ENCODE data around the gene GPC3.
"Not testable (repeated sequence)": the region's sequence is repeated elsewhere in the genome, so short reads cannot be mapped to it uniquely, and the experiment has no call there.

GPC3 gene

DNA sequence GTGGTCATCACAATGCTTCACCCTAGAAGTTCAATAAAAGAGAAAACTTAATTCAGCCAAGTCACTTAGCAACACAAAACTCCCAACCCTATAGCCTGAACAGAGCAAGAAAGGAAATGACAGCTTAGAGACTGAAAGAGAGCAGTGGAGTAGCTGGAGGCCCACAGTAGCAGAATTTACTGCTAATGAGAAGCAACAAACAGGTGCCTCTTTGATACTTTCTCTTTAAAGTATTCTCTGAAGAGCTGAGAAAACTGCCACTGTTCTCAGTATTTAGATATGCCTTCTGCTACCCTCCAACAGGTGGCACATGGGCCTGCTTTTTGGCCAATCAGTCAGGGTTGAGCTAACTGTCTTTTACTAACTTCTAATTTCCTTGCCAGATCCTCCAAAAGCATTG is 240.0 kb downstream of the GPC3 start:
- DNase-seq: no peak

DNA sequence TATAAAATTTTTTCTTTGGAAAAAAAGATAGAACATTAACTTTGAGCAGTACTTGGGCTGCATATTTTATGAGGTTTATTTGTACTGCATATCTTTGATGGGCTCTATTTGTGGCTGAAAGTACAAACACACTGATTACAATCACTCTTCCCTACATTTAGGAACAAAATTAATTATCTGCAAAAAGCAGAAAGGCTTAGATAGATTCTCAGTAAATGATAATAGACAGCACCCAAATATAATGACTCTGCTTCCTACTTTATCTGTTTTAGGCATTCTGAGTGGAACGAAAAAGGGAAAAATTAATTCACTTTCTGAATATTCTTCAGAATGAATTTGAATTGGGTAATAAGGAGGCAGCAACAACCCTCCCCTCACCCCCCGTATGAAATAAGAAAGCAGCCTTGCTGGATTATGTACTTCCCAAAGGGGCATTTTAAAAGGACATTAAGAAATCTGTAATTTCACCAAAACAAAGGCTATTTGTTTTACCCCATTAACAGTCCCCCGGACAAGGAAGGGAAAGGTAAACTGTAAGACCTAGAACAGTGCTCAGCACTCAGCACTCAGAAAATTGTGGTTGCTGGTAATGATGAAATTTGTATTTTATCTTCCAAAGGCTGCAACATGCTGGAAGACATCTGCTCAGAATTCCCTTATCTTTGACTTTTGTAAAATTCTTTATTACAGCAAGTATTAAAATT is 242.6 kb downstream of the GPC3 start:
- no peak for DNase-seq

DNA sequence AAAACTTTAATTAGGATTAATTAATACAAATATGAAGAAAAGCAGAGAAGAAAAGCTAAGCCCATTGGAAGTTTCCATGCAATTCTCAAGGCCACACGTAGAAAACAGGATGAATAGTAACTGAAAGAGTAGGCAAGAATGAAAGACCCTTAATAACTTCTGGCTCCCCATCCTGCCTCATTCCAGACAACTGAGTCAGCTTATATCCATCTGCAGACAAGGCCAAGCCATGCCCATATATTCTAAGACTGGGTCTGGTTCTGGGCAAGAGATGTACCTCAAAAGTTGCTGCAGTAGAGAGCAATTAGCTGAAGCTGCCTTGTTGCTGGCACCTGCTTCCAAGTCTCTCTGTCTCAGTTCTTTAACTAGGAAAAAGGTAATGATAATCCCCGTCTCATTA is 244.1 kb downstream of the GPC3 start:
- no peak for DNase-seq

DNA sequence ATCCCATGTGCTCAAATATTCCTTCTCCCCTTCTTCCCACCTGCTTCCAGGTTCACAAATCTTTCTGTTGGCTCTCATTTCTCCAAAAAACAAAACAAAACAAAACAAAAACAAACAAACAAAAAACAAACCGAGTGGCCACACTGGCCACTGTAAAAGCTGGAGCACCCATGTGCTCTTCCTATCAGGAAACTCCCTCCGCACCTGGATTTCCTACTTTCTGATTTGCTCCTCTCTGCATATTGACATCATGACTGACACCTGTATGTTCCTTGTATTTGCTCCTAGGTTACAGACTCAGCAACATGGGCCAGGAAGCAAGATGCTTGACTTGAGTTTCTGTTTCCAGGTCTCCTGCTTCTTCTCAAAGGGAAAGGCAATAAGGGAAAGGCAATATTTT is 258.8 kb downstream of the GPC3 start:
- DNase-seq: no peak

DNA sequence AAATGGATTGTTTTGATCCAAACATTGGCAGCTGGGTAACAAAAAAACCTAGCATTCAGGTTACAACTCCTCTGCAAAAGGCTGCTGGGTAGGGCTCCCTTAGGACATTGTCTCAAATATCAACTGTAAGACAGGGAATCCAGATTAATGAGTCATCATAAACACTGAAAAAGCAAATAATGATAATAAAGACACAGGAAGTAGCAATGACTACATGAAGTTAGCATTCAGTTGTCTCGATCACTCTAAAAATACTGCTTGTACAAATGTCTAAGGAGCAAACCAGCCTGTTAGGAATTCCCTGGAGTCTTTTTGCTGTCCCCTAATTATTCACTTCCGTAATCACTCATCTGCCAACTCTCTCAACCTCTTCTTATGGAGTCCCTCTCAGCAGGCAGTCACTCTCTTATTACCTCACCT is 259.2 kb downstream of the GPC3 start:
- DNase-seq: peak; percentile 22

DNA sequence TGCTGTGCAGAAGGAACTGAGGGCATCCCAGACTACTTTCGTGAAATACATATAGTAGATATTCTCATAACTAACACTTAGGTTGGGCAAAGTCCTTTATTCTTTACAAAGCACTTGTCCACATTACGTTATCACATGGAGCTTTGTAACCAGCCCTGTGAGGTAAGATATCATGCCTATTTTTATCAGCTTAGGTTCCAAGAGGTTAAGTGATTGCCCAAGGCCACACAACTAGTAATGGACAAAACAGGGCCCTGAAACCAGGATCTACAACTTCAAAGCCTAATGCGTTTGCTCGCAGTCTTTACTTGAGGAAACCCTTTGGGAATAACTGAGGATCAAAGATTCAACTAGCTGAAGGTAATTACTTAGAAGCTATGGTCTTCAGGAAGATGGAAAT is 261.5 kb downstream of the GPC3 start:
- no peak for DNase-seq

DNA sequence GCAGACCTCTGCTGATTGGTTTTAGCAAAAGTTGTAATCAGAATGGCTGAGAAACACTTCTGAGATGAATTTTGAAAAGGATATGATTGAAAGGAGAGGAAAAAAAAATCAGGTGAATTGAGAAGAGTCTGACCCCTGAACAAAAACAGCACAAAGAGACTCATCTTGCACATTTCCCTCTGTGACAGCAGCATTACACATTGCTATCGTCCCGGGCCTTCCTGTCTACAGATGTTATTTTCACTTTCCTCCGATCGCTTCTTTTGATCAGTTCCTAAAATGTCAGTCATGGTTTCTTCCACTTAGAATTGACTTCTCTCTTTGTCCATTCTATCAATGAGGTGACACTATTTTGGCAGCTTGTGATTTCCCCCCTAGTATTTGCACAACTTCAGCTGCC is 262.6 kb downstream of the GPC3 start:
- no peak for DNase-seq

DNA sequence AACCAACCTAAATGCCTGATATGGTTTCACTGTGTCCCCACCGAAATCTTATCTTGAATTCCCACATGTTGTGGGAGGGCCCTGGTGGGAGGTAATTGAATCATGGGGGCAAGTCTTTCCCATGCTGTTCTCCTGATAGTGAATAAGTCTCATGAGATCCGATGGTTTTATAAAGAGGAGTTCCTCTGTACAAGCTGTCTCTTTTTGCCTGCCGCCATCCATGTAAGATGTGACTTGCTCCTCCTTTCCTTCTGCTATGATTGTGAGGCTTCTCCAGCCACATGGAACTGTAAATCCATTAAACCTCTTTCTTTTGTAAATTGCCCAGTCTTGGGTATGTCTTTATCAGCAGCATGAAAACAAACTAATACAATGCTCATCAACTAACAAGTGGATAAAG is 265.1 kb downstream of the GPC3 start:
- not testable (repeated sequence) for DNase-seq

DNA sequence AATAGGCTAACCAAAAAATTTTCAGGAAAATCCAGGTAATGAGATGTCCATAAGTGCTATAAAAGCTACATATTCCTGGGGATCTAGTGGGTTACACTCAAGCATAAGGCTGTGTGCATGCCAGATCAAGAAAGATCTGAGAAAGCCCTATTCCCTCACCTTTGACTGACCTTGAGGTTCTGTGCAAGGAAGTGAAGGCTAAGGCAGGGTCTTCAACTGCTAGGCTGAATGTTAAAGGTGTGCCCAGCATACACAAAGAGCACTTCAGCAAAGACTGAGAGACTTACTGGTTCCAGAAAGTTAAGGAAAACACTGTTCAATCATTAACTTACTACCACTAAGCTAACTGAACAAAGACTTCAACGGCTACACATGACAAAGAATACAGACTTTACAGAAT is 269.7 kb downstream of the GPC3 start:
- no peak for DNase-seq

DNA sequence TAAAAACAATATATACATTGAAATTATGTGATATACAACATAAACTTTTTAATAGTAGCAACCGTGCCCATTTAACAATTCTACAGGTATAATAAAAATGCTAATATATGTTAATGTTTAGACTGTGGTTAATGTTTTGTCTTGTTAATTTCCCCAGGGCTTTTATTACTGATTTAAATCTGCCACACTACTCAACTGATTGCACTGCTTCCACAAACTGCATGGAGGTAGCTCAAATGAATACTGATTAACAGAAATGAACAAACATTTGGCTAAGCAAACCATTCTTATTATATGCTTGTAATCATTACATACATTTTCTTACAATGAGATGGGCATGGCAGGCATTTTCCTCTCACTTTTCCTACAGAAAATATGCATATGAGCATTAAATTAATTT is 275.9 kb downstream of the GPC3 start:
- no peak for DNase-seq

DNA sequence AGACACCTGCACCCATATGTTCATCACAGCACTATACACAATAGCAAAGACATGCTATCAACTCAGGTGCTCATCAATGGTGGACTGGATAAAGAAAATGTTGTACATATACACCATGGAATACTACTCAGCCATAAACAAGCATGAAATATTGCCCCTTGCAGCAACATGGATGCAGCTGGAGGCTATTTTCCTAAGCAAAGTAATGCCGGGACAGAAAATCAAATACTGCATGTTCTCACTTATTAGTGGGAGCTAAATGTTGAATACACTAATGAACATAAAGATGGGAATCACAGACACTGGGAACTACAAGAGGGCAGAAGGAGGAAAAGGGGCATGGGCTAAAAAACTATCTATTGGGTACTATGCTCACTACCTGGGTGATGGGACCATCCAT is 278.5 kb downstream of the GPC3 start:
- no peak for DNase-seq

DNA sequence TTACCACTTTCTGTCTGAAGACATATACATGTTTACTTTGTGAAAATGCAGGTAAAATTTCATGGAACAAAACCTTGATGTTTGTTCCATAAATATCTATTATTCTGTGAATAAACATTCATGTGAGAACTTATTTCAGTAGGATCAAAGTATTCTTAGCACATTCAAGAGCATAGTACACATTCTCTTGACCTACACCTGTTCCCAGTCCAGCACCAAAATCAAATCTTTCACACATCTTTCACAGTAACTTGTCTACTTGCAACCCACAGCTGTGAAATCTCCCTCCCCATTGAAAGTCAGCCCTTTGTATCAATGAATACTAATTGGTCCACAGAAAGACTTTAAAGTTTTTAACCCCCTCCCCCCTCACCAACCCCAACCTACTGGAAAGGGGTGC is 283.2 kb downstream of the GPC3 start:
- no peak for DNase-seq

DNA sequence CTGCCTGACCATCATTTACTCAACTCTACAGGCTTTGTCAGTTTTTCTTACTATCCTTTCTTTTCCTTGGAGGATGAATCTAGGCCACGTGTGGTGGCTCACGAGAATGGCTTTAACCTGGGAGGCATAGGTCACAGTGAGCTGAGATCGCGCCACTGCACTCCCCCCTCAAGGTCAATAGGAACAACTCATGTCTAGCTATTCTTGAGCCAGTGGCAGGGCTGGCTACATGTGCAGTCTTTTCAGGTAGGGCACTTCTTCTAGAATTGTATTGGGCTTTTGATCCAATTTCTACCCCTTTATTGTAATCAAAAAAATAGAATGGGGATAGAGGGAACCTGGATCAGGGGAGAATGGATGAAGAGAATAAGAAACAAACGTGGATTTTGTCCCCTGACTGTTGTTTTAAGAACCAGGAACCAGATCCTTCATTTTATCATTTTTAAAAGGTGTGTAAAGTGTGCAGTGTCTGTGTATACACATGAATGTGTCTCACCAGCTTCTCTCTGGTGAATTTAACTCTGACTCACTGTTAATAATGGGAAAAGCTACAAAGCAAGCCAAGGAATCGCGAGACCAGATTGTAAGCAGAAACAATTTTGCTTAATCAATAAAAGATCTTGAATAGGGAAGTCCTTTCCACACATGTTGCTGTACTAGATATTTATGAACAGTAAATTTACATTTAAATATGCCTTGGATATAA is 286.2 kb downstream of the GPC3 start:
- no peak for DNase-seq

DNA sequence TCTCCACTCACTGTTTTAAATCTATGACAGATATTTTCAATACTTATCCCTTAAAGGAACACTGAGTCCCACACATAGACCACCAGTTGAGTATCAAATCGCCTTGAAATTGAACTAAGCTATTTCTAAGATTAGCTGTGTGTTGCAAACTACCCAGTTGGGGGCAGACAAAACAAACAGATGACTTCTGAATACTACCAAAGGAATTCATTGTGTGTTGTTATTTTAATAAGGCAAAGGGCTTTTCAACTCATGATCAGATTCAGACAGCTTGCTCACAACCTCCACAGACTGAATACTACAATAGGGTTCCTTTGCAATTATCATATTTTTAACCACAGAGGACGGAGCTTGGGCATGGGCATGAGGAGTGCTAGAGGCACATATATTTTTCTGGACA is 287.1 kb downstream of the GPC3 start:
- DNase-seq: no peak

DNA sequence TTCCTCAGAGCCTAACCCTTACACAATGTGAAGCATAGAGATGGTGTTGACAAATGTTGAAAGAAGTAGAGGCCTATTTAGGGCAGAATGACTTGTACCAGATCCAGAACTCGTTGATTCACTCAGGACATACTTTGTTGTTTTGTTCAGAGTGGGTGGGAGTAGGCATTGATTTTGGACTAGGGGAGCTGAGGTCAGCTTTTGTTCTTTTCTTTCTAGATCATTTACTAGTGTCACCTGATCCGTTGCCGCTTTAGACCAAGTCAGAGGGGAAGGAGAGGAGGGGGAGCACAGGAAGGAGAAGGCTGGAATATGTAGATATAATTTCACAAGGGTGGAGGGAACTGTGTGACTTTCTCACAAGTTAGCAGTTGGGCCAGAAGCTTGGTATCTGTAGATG is 287.7 kb downstream of the GPC3 start:
- no peak for DNase-seq

DNA sequence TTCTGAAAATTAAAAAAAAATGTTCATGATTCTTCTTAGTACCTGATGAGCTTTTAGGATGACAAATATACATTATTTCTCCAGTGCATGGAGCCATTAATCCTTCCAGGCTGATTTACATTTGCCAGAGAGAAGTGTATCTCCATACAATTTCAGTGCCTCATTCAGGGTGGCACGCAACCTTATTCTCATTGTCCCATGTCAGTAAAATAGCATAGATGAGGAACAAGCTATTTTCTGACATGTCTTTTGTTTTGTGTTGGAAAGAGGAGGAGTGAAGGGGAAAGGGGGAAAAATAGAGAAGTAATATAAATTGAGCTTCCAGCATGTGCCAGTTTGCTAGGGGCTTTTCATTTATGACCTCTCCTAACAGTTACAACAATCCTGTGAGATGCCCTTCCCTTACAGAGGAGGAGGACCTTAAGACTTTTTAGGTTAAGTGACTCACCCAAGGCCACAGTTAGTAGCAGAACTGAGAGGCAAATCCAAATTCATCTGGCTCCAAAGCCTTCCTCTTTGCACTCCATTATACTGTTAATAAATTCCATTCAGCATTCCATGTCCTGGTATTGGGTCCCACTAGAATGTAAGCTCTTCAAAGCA is 295.3 kb downstream of the GPC3 start:
- DNase-seq: no peak

DNA sequence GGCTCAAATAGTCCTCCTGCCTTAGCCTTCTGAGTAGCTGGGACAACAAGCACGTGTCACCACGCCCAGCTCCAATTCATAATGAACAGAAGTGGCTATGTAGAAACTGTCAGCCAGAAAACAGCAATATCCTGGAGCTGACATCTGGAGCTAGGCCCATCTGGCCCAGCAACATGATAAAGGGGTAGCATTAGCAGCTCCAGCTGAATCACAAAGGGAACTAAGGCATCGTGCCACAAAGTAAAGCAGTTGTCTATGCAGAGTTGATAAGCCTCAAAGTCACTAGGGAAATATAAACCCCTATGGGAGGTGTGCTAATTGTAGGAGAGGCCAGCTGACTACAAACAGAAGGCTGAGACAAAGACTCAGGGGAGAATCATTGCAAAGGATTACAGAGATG is 299.6 kb downstream of the GPC3 start:
- DNase-seq: peak; percentile 2

DNA sequence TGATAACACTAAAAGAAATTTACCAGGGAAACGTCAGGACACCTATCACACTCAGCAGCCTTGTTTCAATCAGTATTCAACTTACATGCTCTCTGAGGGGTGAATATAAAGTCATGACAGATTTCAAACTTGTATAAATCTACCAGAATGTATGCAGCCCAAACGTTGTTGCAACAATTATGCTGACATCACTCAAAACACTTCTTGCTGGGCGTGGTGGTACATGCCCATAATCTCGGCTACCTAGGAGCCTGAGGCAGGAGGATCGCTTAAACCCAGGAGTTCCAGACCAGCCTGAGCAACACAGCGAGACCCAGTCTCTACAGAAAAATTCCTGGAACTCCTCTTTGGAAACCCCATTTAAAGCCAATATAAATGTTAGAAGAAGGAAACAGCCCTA is 303.5 kb downstream of the GPC3 start:
- DNase-seq: no peak

DNA sequence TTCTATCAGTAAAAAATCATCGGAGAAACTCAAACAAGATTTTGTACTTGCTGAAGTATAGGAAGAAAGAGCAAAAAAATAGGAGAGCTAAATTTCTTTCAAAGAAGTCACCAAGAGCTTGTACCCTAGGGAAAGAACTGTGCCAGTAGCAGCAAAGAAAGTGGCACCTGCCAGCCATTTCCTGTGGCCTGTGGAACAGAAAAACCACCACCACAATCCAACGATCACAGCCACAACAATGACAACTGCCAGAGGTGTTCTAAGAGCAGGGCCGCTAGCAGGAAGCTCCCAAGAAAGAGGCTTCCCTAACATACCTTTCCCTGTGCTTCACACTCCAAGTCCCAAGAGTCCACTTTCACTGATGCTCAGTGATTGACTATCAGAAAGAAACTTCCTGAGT is 304.0 kb downstream of the GPC3 start:
- no peak for DNase-seq

DNA sequence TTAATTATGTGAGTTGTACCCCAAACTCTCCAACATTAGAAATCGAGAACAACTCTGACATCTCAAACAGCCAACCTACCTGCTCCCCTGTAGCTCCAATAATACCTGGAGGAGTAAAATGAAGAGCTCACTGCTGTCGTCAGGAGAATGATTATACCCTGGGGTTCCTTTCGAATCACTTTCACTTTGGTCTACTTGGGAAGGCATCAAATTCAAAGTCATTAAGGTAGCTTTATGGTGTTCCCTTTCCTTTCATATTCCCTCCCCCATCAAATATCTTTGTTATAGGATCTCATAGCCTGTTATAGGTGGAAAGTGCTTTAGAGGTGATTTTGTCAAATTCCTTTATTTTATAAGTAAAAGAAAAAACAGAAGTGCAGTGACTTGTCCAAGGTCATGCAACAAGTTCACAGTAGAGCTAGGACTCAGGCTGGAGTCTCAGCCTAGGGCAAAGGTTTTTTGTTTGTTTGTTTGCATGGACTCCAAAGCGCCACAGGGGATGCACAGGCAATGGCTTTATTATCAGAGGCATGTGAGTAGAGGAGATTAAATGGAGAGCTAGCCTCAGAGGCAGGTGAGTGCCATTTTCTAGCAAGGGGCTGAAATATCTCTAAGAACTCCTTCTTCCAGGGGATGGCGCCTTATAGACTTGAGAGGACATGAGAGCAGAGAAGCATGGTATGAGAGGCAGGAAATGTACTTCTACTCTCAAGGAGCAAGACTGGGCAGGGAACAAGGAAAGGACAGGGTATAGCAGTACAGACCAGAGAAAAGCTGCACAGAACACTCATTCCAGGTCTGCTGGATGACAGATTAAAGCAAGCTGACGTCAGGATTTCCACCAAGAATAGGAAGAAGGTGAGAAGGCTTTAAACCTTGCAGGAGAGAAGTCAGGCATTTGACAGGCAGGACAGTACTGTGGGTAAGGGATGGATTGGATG is 308.0 kb downstream of the GPC3 start:
- DNase-seq: no peak

DNA sequence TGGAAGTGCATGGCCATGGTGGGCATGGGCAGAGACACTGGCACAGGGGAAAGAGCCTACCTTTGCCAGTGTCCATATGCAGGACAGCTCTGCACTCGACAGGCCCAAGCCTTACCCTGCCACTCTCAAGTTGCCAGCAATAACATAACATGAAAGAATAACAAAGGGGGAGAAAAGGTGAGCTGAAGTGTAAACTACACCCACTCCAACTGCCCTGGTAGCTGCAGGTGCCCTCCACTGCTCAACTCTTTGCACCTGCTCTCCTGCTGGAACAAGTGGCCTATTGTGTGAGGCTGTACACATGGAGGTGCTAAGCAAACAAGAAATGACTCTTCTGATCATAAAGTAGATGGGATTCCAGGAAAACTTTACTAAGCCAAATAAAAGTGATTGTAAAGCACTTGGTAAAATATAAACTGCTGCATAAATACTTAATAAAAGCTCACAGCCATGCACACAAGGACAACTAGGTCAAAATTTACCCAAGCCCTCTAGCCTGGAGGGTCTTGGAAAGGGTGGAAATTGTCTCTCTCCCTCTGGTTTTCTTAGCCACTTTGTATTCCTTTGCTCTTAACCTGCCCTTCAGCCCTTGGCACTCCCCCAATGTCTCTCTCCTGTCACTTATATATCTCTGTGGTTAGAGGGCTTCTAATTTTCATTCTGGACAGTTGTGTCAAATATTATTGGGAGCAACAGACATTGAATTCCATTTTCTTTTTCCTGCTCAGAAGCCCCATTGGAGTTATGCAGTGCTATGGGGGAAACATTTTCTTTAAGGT is 308.9 kb downstream of the GPC3 start:
- no peak for DNase-seq

DNA sequence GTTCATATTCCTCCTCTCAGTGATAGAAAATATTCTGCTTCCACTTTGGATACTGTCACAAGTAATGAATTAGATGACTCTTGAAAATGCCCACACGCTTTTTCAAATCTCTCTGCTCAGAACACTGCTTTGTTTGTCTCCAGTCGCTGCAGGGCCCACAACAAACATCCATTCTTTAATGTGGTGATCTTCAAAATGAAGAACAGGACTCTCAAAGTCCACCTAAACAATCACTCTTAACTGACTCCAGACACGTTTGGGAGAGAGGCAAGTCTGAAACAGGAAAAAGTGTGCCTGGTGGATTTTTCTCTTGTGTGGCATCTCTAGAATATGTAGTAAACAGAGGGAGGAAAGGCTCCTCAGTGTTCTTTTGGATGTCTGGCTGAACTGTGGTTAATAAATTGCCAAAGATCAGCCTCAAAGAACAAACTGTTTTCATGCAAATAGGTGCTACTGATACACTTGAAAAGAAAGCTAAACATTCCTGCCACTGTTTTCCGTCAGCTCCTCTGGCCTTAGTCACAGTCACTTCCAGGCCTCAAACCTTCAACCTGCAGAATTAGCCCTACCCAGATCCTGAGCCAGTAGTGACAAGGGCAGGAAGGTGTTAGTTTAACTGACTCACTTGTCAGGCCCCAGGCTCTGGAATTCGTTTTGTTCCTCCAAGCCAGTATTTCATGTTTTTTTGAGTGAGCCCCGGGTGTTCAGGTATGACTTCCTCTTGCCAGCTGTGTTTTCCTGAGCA is 310.5 kb downstream of the GPC3 start:
- DNase-seq: no peak

Measured in NCI-H446 treated with DMSO at 0.1 percent for 48 hours (cell line).